Measurements from ENCODE around the gene PARP6. TPM values are rescaled to one million over a fixed set of nuclear protein-coding genes. Genes with fewer than 3 reads are reported as not detected.

The PARP6 gene
- total RNA-seq, 1 donor: 25.9 TPM

DNA sequence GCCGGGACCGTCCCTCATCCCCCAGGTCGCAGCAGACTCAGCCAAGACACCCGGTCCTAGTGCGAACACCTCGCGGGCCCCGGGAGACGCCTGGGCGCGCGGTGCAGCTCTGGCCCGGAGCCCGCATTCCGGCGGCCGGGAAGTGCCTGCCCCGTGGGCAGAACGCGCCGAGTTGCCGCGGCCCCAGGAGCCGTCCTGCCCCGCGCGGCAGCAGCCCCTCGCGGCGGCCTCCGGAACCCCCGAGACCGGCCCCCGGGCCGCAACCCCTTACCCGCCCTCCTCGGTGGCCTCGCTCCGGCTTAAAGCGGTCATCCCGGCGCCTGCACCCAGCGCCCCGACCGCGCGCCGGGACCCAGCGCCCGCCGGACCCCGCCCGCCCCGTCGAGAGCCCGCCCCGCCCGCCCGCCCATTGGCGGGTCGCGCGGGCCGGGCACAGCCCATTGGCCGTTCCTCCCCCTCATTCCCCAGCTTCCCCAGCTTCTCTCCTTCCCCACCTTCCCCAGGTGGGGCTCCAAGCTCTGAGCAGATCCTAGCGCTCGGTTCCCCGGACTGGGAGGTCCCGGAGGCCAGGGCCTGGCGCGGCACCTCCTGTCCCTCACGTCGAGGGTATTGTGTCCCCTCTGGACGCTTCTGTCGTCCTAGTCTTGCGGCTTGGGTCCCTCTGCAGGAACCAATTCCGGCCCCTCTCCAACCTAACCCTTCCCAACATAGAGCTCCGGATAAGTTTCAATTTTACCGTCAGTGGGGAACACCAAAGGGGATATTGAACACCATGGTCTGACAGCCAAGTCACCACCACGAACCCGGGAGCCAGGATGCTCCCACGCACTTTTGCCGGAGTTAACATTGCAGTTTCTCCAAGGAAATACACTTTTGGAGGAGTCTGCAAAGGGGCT, 74.6 kb downstream of the PARP6 start, which contains the start of gene GRAMD2A:
GRAMD2A (minus strand) TSS at position 328 of the 896 bp plus-strand sequence.
- peak within 1 kb of the TSS; percentile 43 for H3K4me3 ChIP-seq (ENCODE audit: low read depth, low read length)
- TF ChIP-seq, protein P1, sequence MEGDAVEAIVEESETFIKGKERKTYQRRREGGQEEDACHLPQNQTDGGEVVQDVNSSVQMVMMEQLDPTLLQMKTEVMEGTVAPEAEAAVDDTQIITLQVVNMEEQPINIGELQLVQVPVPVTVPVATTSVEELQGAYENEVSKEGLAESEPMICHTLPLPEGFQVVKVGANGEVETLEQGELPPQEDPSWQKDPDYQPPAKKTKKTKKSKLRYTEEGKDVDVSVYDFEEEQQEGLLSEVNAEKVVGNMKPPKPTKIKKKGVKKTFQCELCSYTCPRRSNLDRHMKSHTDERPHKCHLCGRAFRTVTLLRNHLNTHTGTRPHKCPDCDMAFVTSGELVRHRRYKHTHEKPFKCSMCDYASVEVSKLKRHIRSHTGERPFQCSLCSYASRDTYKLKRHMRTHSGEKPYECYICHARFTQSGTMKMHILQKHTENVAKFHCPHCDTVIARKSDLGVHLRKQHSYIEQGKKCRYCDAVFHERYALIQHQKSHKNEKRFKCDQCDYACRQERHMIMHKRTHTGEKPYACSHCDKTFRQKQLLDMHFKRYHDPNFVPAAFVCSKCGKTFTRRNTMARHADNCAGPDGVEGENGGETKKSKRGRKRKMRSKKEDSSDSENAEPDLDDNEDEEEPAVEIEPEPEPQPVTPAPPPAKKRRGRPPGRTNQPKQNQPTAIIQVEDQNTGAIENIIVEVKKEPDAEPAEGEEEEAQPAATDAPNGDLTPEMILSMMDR (IDR thresholded peaks at IDR 0.05; ENCODE audit: insufficient read depth, low read depth, low read length): no peak
- peak; percentile 22 for DNase-seq (ENCODE audit: low read depth)

DNA sequence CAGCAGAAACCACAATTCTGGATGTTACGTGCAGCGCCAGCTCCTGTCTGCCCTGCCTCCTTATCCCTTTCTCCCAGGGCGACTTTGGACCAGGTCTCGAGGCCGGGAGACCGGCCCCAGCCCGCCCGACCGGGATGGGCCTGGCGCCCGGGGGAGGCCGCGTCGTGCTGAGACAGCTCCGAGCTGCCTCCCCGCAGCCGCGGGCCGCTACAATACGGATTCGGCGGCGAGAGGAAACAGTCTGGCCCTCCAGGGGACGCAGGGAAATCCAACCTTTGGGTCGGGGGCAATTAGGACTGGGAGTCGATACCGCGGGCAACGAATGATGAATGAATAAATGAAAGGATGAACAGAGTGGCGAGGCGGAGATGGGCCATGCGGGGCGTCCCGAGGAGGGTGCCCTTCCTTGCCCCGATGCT, 75.3 kb downstream of the PARP6 start:
- H3K4me3 ChIP-seq (ENCODE audit: low read depth, low read length): peak overlapping the region; percentile 43
- DNase-seq (ENCODE audit: low read depth): no peak

DNA sequence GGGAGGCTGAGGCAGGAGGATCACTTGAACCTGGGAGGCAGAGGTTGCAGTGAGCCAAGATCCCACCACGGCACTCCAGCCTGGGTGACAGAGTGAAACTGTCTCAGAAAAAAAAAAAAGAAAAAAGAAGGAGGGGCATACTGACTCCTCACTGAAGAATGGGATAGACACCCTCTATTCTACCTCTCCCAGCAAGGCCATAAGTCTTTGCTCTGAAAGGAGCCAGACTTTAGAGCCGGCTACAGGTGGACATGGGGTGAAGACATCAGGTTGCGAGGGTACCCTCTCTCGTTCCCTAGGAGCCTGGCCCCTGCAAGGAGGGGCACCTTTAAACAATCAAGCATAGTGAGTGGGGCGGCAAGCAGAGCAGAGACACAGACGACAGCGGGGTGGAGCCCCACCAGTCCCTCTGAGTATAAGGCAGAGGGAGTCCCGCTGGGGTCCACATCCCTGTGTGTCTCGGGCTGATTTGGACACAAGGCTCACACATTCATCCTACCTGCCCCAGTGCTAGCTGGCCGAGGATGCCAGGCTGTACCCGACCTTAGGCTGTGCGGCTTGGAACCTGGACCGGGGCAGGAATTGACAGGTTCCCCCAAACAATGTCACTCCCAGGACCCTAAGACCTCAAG, 75.8 kb downstream of the PARP6 start:
- TF ChIP-seq, protein P1 (IDR thresholded peaks at IDR 0.05; ENCODE audit: insufficient read depth, low read depth, low read length): no peak
- DNase-seq (ENCODE audit: low read depth): no peak
- no peak overlapping the region for H3K4me3 ChIP-seq (ENCODE audit: low read depth, low read length)

More for the DNA sequence above, 75.3 kb downstream of the PARP6 start:
- TF ChIP-seq, protein P1 (IDR thresholded peaks at IDR 0.05; ENCODE audit: insufficient read depth, low read depth, low read length): no peak

DNA sequence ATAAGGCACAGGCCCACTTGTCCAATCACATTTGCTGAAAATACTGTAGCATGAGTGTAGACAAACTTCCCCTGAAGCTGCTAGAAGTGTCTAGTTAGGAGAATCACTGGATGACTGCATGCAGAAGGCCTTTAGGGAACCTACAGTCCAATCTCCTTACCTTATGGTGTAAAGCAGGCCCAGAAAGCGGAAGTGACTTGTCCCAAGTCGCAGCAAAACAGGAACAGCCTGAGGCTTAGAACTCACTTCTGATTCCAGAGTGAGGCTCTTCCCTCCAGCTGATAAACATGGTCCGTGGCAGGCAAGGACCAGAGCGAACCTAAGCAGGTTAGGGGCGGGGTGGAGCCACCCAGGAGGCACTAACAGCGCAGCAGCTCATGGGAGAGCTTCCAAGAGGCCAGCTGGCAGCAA, 77.2 kb downstream of the PARP6 start:
- TF ChIP-seq, protein P1 (IDR thresholded peaks at IDR 0.05; ENCODE audit: insufficient read depth, low read depth, low read length): no peak
- no peak overlapping the region for H3K4me3 ChIP-seq (ENCODE audit: low read depth, low read length)
- no peak for DNase-seq (ENCODE audit: low read depth)

DNA sequence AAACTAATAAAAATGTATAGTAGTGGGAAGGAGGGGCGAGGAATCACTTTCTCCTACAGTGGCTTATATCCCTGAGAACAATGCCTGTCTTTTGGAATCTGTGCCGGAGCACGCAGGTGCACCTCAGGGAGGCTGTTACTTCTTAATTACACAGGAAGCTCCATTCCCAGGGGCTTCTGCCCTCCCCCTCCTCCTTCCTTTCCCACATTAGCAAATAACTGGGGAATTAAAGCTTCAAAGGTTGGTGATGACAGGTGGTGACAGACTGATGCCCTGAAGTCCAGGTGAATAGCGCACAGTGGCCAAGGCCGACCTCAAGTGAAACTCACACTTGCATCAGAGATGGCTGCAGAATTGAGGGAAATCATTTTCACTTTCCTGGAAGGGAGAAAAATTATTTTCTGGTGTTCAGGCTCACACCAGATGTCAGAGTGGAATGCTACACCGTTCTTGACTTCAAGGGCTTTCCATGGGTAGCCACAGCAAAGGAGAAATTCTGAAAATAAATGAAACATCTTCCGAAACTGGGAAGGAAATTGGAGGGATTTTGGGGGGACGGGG, 78.4 kb downstream of the PARP6 start:
- no peak for DNase-seq (ENCODE audit: low read depth)
- TF ChIP-seq, protein P1 (IDR thresholded peaks at IDR 0.05; ENCODE audit: insufficient read depth, low read depth, low read length): no peak
- H3K4me3 ChIP-seq (ENCODE audit: low read depth, low read length): no peak overlapping the region

DNA sequence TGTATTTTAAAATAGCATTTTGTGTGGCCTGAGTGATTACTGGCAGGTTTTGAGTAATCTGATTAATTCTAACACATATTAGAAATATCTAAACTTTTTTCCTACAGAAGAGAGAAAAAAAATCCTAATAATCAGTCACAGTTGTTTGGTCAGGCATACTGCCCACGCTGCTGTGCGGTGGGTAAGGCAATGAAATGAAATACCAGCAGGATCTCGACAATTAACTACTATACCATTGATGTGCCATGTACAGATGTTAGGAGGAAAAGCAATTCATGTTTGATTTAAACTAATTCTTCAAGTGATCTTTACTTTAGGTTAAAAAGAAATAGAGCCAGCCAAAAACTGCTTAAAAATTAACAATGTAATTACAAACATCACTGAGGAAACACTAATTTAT, 79.9 kb downstream of the PARP6 start:
- TF ChIP-seq, protein P1 (IDR thresholded peaks at IDR 0.05; ENCODE audit: insufficient read depth, low read depth, low read length): no peak
- no peak for DNase-seq (ENCODE audit: low read depth)
- H3K4me3 ChIP-seq (ENCODE audit: low read depth, low read length): no peak overlapping the region

Other genes with a start within 250 kb of the PARP6 start
- gene MYO9A, start 154.4 kb downstream of the PARP6 start, total RNA-seq: 47.4 and 51.8 TPM in 2 replicates
- 1.3 and 2.6 TPM in 2 replicates for gene SENP8, start 154.2 kb downstream of the PARP6 start, total RNA-seq
- under 0.01 and 0.43 TPM in 2 replicates for gene GRAMD2A, start 74.8 kb downstream of the PARP6 start, total RNA-seq
- gene PKM, start 41.4 kb downstream of the PARP6 start, total RNA-seq: 1,898 and 2,239 TPM in 2 replicates
- gene CELF6, start 47.6 kb upstream of the PARP6 start, total RNA-seq: 0.32 TPM in 1 of 2 replicates, not detected in the other
- 44.9 and 61.5 TPM in 2 replicates for gene HEXA, start 103.5 kb upstream of the PARP6 start, total RNA-seq
- not detected in 2 replicates for gene TMEM202, start 125.8 kb upstream of the PARP6 start, total RNA-seq
- gene ARIH1, start 201.8 kb upstream of the PARP6 start, total RNA-seq: 21.3 and 37.6 TPM in 2 replicates

All from fibroblast of villous mesenchyme (primary cell).